ENCODE results near the gene PCK1. TPM values are rescaled to one million over a fixed set of nuclear protein-coding genes. Genes with fewer than 3 reads are reported as not detected.

The PCK1 gene
- total and polyA plus RNA-seq, 2 of the 13 experiments (the other 11 are each of a cell fraction or from before 2014, with no cell fraction given): 6.5 to 12.6 TPM

GRCh38 chr20:57596998-57597939 is 36.4 kb downstream of the PCK1 start (continued):
- TF ChIP-seq UBTF (CRISPR knock-in tag; IDR thresholded peaks at IDR 0.05) (peak; percentile 39; the same call in 1 of the 2 replicates), SP5 (CRISPR knock-in tag; IDR thresholded peaks at IDR 0.05; ENCODE audit: borderline replicate concordance, low read depth) (0 out of 2 replicates have a peak, but pooled peaks have one; percentile 42), AKNA (CRISPR knock-in tag; IDR thresholded peaks at IDR 0.05; ENCODE audit: borderline replicate concordance) (no peak), ZNF574 (CRISPR knock-in tag; IDR thresholded peaks at IDR 0.05) (peak; percentile 46; the same call in 1 of the 2 replicates), SRSF1 (optimal IDR thresholded peaks at IDR 0.05; ENCODE audit: low read depth, low read length) (peak; percentile 50), SP2 (CRISPR knock-in tag; IDR thresholded peaks at IDR 0.05) (peak; percentile 47), AGO1 (IDR thresholded peaks at IDR 0.05; ENCODE audit: low read depth, low read length, poor library complexity, severe bottlenecking) (peak; percentile 47), HES4 (CRISPR knock-in tag; IDR thresholded peaks at IDR 0.05; ENCODE audit: borderline replicate concordance) (no peak), DZIP1 (CRISPR knock-in tag; IDR thresholded peaks at IDR 0.05) (no peak), ZFP90 (CRISPR knock-in tag; IDR thresholded peaks at IDR 0.05; ENCODE audit: borderline replicate concordance) (peak; percentile 69; the same call in 1 of the 2 replicates), KDM2A (CRISPR knock-in tag; IDR thresholded peaks at IDR 0.05; ENCODE audit: borderline replicate concordance, low read depth) (peak; percentile 95), ZNF282 (IDR thresholded peaks at IDR 0.05; ENCODE audit: partially characterized antibody) (no peak), ZNF333 (CRISPR knock-in tag; IDR thresholded peaks at IDR 0.05; ENCODE audit: borderline replicate concordance) (no peak), PHF20 (CRISPR knock-in tag; IDR thresholded peaks at IDR 0.05) (peak; percentile 12; the same call in 1 of the 2 replicates)
